GM21717 (cell line): ENCODE data around the gene BCDIN3D.
"Not testable (repeated sequence)": the region's sequence is repeated elsewhere in the genome, so short reads cannot be mapped to it uniquely, and the experiment has no call there.

ENCODE experiments used
- ATAC-seq: cut with Tn5 transposase; IDR thresholded peaks from one replicate; pipeline ENCODE4 v1.9.1; 2021; ENCODE audit warnings: mild to moderate bottlenecking, moderate library complexity; ENCODE audit not compliant: unreplicated experiment

Gene BCDIN3D

DNA sequence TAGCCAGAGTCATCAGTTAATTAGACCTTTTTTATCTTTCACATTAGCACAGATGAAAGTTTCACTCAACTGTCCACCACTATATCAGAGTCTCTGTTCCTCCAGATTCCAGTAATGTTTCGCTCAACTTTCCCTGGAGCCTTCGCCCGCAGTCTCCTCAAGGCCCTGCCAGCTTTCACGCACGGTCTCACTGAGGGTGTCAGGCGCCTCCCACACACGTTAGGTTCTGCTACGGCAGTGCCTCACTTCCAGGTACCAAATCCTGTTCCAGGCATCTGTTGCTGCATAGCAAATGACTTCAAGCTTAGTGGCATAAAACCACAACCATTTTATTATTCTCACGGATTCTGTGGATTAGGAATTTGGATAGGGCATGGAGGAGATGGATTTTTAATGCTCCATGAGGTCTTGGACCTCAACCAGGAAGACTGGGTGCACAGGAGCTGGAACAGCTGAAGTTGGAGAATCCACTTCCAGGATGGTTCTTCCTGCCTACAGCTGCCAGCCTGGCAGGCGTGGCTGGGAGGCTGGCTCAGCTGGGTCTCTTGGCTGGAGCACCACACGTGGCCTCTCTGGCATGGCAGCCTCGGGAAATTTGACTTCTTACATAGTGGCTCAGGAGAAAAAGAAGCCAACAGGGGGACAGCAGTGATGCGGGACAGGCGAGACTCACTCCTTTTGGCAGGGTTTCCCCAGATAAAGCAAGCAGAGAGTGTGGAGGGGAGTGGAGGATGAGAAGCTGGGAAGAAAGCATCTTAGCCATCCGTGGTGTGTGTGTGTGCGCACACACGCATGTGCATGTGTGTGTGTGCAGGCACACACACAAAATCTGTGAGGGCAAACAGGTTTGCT is 21.3 kb upstream of the BCDIN3D start:
- ATAC-seq = no peak

DNA sequence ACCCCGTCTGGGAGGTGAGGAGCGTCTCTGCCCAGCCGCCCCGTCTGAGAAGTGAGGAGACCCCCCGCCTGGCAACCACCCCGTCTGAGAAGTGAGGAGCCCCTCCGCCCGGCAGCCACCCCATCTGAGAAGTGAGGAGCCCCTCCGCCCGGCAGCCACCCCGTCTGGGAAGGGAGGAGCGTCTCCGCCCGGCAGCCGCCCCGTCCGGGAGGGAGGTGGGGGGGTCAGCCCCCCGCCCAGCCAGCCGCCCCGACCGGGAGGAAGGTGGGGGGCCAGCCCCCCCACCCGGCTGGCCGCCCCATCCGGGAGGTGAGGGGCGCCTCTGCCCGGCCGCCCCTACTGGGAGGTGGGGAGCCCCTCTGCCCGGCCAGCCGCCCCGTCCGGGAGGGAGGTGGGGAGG is 18.0 kb upstream of the BCDIN3D start:
- ATAC-seq = not testable (repeated sequence)

DNA sequence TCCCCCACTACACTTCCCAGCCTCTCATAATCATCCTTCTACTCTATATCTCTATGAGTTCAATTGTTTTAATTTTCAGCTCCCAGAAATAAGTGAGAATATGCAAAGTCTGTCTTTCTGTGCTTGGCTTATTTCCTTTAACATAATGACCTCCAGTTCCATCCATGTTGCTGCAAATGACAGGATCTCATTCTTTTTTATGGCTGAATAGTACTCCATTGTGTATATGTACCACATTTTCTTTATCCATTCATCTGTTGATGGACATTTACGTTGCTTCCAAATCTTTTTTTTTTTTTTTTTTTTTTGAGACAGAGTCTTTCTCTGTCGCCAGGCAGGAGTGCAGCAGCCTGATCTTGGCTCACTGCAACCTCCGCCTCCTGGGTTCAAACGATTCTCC is 13.0 kb upstream of the BCDIN3D start:
- not testable (repeated sequence) for ATAC-seq

DNA sequence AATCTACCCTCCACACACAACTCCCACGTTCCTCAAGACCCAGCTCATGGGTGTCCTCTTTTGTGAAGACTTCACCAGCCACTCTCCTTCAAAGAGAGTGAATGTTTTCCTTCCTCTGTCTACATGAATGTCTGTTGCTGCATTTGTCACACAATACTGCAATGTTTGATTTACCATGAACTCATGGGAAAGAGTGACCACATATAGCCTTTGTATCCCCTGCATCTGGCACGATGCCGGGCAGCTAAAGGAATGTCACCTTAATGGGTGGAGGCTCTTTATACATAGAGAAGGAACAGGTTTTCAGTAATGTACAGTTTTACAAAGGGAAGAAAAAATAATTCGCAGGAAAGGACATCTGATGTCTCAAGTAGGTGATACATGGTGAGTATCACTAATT is 12.1 kb upstream of the BCDIN3D start:
- ATAC-seq = no peak

DNA sequence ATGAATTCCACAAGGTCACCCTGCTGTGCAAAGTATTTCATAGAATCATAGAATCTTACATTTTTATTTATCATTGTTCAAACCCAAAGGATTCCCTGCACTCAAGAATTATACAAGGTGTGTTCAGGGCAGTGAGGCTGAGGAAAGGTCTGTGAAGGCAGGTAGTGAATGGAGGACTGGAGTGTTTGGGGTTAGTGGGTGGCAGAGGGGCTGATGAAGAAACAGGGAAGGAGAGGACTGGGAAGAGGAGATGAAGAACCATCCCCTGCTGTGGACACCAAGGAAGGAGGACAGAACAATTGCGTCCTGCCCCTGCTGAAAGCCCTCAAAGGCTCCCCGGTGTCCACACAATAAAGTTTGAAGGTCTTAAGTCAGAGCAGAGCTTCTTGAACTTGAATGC is 10.8 kb upstream of the BCDIN3D start:
- ATAC-seq = no peak

DNA sequence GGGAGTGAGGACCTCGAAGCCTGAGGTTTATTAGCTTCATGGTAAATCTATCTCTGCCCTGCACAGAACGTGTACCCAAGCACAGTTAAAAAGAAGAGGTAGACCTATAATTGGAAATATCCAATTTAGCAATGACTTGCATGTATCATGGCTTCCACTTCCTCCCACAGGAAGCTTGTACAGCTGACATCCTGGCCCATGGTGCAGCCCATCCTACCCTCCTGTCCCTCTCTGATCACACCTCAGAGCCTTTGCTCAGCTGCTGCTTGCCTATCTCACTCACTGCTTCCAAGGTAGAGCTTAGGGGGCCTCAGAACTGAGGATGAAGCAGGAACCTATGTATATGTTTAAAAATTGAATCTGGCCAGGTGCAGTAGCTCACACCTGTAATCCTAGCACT is 4.3 kb upstream of the BCDIN3D start:
- no peak for ATAC-seq

DNA sequence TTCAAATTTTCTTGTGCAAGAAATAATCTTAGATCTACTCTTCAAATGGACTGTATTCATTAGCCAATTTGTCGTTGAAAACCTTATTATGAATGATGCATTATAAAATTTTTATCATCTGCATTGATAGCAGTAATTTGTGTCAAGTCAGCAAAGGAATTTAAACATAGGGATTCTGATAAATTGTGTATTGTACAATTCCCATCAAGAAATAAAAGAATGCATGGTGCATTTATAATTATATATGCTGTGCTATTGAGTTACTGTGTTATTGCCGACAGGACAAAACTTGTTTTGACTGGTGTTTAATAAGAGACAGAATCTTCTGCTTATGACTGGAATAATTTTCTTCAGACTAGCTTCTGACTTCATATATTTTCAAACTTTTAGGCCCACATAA is 3.1 kb upstream of the BCDIN3D start:
- no peak for ATAC-seq

DNA sequence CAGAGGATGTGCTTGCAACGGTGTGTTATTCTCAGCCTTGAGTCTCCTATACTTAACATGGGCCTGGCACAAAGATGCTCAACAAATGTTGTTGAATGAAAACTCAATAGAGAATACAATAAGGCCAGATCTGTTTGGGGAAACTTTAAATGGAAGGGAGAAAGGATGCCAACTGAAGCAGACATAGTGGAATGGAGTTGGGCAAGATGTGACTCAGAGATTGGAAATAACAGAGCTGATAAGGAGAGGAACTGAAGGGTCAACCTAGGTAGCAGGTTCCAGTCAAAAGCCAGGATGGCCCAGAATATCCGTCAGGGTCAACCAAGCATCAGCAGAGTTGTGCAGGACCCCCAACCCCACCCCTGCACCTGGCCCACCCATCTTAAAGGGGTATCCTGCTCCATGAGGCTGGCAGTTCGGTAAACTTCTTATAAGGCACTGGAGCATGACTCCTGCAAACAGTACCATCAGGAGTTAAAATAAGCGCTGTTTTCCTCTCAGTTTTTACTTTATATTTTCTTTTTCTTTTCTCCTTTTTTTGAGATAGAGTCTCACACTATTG is 1.1 kb upstream of the BCDIN3D start:
- no peak for ATAC-seq

DNA sequence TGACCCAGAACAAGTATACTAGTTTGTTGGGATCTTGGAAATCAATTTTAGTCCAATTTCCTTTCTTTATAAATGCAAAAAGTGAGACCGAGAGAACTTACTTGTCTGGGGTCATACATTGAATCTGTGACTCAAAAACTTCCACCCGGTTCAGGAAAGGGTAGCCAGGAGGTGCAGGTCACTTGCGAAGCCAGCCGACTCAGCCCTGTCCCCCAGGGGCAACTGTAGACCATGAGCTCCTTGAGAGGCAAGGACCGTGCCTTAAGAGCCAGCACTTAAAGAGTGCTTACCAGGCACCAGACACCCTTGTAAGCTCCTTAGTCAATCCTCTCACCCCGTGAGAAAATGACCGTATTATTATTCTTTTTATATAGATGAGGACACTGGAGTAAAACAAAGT is 505 bp upstream of the BCDIN3D start:
- ATAC-seq = no peak

DNA sequence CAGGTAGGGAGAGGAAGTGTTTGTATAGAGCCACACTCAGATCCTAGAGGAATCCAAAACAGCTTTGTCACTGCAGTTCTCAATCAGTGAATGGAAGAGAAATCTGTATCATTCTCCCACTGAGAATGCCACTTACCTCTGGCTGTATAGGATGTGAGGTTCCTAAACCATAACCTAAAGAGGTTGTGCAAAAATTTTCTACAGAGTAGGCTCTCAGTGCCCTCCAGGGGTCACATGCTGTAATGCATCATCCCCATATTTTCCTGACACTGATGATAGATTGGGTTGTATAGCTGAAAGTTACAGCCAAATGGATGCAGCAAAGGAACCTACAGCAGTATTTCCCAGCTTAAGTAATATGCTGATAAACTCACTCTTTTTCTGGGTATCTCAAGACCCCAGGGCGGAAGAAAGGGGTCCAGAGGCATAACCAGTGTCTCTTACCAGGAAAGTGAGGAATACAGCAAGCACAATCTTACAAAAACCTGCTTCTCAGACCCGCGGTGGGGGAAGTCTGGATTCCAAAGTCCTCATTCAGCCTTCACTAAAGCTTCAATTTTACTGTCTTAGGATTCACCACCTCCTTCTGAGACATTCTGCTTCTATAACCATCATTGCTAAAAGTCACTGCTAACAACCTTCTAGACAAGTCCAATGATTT is 3.8 kb downstream of the BCDIN3D start:
- no peak for ATAC-seq

DNA sequence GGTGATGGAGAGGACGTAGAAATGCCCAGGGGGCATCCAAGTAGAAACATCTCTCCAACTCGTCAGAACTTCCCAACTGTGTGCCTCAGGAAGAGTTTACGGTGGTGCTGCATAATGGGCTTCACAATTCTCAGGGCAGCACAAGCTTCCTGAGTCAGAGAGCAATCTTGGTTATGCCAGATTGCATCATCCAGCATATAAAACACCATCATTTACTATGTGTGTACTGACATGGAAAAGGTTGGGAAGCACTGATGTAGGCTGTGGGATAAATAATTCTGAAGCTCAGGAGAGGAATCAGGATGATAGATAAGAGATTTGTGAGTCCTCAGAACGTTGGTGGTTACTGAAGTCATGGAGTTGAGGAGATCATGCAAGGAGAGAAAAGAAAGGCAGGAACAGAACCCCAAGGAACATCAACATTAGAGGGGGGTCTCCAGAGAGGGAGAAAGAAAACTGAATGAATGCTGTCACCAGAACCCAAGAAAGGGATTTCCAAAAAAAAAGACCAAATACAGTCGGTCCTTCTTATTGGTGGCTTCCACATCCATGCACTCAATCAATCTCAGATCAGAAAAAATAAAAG is 10.0 kb downstream of the BCDIN3D start:
- no peak for ATAC-seq

DNA sequence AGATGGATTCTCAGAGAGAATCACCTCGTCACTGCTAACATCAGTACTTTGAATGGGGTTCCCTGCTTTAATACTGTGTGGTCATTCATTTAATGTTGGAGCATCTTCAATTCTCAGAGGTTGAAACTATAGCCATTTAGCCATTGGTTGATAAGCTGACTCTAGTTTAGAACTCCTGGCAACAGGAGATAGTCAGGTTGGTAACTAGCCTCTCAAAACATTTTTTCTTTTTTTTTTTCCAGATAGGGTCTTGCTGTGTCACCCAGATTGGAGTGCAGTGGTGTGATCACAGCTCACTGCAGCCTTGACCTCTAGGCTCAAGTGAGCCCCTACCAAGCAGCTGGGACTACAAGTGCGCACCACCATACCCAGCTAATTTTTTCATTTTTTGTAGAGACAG is 11.2 kb downstream of the BCDIN3D start:
- no peak for ATAC-seq

DNA sequence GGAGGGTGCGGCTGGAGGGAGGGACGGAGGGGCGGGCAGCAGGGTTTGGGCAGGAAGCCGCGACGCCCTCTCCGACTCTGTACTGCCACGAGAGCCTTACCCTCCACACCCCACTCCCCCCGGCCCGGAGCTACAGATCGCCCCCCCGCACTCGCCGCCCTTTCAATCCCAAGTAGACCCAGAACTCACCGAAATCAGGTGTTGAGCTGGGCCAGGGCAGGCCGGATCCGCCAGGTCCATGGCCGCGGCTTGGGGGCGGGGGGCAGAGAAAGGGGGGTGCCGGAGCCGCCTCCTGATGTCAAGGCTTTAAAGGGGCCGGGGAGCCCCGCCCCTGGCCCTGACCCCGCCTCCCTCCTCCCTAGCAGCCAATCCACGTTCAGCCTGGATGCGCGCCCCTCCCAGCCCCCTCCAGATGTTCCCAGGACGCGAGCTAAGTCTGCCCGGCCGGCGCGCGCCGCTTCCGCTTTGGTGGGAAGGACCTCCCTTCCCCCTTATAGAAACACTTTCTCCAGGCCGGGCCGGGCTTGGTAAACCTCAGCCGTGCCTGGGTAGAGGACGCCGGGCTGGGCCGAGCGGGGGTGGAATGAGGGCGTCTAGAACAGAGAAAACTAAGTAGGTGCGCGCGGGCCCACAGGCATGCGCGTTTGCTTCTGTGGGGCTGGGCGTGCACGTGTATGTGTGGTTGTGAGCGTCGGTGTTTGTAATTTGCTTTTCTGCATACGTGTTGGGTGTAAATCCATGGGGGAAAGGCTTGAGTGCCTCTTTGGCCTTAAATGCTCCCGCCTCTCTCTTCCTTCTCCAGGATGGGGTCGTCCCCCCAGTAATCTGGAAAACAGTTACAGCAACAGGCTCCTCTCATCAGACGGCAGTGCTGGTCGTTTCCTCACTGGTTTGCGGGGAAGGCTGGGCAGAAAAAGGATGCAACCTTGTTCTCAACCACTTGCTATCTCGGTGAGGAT is 14.5 kb downstream of the BCDIN3D start, which contains the start of gene NCKAP5L:
TSS of gene NCKAP5L (minus strand) at position 281 of the 959 bp plus-strand sequence. CDS start 24,369 bp downstream, outside the sequence.
- peak; percentile 85 for ATAC-seq

DNA sequence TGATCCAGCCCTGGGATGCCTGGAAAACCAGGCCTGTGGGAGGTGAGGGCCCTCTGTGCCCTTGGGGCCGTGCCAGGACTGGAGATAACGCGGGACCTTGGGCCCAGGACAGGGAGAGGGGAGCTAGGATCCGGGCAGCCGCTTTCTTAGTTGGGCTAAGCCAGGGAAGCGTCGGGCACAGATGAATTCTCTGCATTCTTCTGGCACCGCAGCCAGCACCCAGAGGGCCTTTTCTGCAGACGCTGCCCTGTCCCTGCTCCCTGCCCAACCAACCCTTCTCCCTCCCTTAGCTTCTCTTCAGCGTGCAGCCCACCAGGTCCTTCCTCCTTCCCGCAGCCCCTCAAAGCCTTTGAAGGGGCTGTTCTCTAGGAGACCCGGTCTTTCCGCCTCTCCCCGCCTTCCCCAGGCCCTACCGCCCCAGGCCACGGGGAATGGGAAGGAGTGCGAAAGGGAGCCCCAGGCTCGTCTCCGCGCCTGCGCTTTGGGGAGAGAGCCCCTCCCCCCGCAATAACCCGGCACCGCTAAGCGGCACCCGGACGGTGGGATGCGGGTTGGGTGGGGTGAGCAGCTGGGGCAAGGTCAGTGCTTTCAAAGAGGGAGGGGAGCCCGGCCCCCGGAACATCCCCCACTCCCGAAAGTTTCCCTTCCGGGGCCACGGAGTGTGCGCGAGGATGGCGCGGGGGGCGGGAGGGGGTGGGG is 15.4 kb downstream of the BCDIN3D start:
- no peak for ATAC-seq

DNA sequence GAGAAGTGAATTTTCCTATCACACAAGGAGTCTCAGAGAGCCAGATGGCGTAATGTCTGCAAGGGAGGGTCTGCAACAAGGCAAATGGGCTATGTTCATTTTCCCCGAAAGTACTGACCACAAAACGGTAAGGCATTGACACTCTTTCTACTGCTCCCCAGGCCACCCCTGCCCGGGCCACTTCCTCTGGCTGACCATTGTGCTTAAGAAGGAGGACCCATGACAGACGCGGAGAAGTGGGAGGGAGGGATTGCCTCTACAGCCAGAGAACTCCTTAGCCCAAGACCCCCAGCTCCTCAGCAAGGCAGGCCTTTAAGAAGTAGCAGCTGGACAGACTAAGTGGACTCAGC is 15.9 kb downstream of the BCDIN3D start:
- no peak for ATAC-seq

DNA sequence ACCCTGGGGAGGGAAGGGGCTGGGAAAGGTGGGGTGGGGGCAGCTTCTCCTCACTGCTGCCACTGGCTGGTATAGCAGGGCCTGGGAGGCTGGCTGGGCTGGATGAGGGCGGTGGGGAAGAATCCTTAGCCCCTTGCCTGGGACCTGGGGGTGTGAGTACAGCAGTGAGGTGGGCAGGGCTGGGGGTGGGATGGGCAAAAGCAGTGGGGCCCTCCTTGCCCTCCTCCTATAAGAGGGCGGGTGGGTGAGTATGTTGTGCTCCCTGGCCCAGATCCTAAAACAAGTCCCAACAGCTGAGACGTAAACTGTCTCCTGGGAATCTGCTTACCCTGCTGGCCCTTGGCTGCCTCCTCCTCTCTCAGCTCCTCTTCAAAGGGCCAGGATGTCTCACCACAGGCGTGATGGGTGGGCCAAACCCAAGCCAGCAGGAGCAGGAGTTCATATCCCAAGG is 16.9 kb downstream of the BCDIN3D start:
- ATAC-seq = no peak

DNA sequence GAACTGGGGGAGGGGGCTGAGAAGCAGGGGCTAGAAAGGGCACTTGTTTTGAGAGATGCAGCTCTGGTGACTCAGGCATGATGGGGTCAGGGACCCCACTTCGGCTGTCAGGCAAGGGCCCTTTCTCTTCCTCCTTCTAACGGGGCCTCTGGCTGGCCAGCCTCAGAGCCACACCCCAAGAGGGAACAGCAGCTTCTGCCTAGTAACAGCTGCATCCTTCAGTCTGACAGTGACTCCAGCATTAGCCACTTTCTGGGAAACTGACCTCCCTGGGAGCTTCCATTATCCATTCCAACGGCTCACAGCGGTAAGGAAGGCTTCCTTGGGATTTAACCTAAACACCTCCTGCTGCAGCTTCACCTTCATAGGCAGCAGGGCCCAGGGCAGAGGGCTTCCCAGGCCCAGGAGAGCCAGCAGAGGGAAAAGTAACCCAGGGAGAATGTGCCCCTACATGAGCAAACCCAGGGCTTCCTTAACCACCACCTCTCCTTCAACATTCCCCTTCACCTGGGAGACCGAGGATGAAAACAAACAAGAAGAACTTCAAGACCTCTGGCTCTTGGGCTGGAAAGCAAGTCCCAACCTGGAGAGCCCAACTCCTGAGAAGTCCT is 17.4 kb downstream of the BCDIN3D start:
- ATAC-seq = no peak

DNA sequence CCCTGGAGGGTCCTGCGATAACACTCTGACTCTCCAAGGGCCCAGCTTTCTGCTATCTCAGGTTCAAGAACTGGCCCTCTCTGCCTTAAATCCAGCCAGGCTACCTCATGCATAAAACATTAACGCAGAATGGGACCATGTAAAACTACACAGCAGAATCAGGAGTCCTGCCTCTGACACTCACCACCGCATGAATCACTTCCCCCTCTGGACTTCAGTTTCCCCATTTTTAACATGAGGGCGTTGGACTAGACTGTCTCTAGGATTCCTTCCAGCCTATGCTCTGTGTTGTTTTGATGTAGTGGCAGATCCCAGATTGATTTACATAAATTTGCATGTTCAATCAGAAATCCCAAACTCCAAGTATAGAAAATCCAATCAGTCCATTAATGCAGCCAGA is 18.0 kb downstream of the BCDIN3D start:
- no peak for ATAC-seq

DNA sequence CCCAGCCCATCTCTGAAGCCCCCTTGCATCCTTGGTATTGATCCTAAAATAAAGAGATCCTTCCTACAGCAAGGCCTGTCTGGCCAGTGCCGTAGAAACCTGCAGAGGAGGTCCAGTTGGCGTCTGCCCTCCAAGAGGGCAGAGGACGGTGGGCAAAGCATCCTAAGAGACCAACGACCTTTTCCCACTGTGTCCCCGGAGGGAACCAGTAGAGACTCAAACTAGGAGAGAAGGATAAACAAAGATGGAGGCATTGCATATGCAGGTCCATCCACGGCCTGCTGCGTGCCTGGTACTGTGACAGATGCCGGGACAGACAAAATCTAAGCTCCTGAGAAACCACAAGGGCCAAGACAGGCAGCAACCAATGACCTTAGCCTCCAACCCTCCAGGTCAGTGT is 18.5 kb downstream of the BCDIN3D start:
- ATAC-seq = no peak

DNA sequence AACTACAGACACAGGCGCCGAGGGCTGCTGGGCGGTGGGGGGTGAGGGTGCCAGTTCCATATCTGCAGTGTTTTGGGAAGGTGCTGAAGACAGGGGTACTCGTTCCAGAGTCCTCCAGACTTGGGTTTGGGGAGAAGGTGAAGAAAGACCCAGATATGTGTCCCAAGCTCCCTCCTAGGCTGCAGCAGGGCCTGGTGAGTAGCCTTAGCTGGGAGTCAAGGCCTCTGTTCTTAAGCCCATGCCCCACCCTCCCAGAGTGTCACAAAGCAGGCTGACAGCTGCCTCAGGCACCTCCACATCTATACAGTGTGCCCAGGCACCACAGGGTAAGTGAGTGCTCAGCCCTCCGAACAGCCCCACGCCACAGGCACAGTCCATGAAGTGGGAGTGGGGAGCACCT is 19.0 kb downstream of the BCDIN3D start:
- no peak for ATAC-seq
